Stomach (tissue), 4 donors: ENCODE measurements around the gene KCNK3.

Experiments
- CTCF ChIP-seq, 7 experiments: fragments of 450-650 bp in 4 of 7; fragments of 200-600 bp in 3 of 7; sonication (generic) in 3 of 7; IDR thresholded peaks; one replicate each; pipeline ENCODE4 v1.5.1; 2016 to 2019; ENCODE audit warnings: antibody characterized with exemption in 7 of 7, control low read depth in 2 of 7, mild to moderate bottlenecking in 1 of 7
- EP300 ChIP-seq: sonication (generic); formaldehyde crosslinking; IDR thresholded peaks from one replicate; pipeline ENCODE4 v1.6.1; 2017; ENCODE audit warnings: antibody characterized with exemption
- POLR2A ChIP-seq, 4 donors: fragments of 450-650 bp; IDR thresholded peaks; one replicate each; pipeline ENCODE4 v1.6.1; 2016; ENCODE audit warnings: antibody characterized with exemption in 4 of 4, control low read depth in 2 of 4, mild to moderate bottlenecking in 1 of 4, moderate library complexity in 1 of 4
- POLR2AphosphoS5 ChIP-seq, 3 donors: sonication (generic); formaldehyde crosslinking; IDR thresholded peaks; one replicate each; pipeline ENCODE4 v1.6.1; 2016; ENCODE audit warnings: antibody characterized with exemption in 3 of 3

DNA sequence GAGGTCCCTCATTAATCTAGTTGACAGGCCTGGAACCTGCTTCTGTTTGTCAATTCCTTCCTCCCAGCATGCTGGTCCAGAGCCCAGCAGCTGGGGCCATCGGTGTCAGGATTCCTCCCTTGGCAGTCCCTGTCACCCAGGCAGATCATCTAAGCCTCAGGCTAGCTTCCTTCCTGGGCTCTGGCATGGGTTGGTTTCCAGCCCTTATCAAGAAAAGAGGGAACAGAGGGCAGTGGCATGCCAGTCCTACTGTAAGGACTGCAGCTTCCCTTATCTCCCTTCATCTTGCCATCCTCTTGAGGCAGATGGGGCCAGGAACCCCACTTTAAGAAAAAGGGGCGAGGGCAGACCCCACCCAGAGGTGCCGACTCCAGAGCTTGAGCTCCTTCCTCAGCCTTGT lies 10.9 kb upstream of the KCNK3 start:
- no peak for TF ChIP-seq CTCF (IDR thresholded peaks at IDR 0.05)
- TF ChIP-seq POLR2A (IDR thresholded peaks at IDR 0.05) = no peak
- TF ChIP-seq POLR2AphosphoS5 (IDR thresholded peaks at IDR 0.05) = no peak
- TF ChIP-seq EP300 = no peak
